ENCODE measurements around the gene ACE2.
"Not testable (repeated sequence)": the region's sequence is repeated elsewhere in the genome, so short reads cannot be mapped to it uniquely, and the experiment has no call there.

Gene ACE2

DNA sequence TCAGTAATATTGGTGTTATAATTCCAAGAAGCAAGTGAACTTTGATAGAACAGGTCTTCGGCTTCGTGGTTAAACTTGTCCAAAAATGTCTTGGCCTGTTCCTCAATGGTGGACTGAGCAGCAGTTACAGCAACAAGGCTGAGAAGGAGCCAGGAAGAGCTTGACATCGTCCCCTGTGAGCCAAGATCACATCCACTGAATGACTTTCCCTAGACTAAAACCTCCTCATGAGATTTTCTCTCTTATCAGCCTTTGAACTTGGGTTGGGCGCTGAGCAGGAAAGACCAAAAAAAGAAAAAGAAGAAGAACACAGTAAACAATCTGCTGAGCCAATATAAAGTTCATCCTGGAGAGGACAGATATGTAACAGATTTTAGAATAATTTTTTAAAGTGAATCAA, at the start of gene ACE2:
Gene ACE2 (minus strand): TSS at position 216 of the 400 bp plus-strand sequence. CDS start 49 bp downstream, at position 167.
- no peak for DNase-seq (ENCODE audit: insufficient read length, low spot score)
- FAIRE-seq: no peak

DNA sequence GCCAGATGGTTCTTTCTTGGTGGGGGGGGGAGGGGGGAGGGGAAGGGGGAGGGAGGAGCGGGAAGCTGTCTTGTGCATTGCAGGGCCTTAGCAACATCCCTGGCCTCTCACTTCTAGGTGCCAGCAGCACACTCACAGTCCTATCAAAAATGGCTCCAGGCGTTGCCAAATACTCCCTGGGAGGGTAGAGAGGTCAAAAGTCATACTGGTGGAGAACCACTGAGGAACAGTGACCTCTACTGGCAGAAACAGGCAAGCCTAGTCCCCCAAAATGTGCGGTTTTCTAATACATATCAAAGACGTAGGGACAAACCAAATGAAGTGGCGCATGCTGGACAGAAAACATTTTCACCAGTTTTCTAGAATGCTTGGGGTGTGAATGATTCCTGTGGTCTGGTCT, 46.8 kb upstream of the ACE2 start:
- peak; percentile 98 for FAIRE-seq
- not testable (repeated sequence) for DNase-seq (ENCODE audit: insufficient read length, low spot score)

DNA sequence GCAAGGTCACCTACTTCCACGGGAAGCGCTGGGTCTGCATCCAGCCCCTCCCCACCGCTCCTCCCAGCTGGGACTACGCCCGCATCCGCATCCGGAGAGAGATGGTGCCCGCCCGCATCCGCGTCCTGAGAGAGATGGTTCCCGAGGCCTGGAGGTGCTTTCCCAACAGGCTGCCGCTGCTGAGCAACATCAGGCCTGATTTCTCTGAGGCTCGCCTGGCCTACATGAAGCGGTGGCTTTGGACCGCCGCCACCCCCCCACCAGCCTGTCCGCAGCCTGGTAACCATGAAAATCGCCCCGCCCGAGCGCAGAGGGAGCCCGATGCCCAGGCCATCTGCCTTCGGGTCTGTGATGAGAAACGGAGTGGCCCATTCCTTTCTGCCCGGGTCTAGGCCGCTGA, 45.8 kb upstream of the ACE2 start:
- DNase-seq (ENCODE audit: insufficient read length, low spot score) (no peak), FAIRE-seq (no peak)

DNA sequence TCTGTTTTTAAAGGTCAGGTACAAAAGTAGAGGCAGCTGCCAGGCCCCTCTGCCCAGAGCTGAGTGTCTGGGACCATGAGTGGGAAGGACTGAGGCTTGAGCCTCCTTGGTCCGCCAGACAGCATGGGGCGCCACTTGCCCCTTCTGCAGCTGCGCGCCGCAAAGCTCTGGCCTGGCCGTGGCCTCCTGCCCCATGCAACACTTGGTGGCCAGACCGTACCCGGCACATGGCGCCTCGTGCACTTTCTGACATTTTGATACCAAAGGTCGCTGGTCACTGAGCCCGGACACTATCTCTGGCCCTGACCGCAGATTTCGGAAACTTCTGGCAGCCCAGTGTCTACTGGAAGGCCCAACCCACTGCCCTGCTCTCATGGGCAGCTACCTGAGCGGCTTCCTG, 45.3 kb upstream of the ACE2 start:
- DNase-seq (ENCODE audit: insufficient read length, low spot score) (no peak), FAIRE-seq (no peak)

DNA sequence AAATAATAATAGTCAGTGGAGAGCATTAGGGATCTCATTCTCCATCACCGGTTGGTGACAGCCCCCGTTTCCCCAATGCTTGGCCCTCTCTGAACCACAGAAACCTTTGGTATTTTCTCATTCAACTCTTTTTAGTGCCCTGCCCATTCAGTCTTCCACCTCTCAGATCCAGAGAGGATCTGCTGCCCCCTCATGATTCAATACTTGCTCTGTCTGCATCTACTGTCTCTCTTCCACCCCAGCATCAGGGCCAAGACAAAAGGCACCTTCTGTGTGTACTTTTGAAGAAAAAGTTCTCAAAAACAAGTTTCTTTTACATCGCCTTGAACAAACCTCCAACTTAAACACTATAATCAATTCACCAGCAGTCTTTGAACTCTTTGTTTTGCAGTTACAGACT, 44.5 kb upstream of the ACE2 start:
- FAIRE-seq: no peak
- no peak for DNase-seq (ENCODE audit: insufficient read length, low spot score)

DNA sequence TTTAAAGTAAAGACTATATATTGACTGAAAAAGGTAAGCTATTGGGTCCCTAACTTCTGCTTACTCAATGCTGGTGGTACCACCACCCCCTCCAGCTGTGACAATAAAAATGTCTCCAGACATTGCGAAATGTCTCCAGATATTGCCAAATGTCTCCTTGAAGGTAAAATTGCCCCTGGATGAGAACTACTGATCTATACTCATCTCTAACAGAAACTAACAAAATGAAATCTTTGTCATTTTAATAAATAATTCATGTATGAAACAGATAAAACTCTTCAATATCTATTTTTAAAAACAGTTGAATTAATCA, 43.8 kb upstream of the ACE2 start:
- no peak for FAIRE-seq
- no peak for DNase-seq (ENCODE audit: insufficient read length, low spot score)

DNA sequence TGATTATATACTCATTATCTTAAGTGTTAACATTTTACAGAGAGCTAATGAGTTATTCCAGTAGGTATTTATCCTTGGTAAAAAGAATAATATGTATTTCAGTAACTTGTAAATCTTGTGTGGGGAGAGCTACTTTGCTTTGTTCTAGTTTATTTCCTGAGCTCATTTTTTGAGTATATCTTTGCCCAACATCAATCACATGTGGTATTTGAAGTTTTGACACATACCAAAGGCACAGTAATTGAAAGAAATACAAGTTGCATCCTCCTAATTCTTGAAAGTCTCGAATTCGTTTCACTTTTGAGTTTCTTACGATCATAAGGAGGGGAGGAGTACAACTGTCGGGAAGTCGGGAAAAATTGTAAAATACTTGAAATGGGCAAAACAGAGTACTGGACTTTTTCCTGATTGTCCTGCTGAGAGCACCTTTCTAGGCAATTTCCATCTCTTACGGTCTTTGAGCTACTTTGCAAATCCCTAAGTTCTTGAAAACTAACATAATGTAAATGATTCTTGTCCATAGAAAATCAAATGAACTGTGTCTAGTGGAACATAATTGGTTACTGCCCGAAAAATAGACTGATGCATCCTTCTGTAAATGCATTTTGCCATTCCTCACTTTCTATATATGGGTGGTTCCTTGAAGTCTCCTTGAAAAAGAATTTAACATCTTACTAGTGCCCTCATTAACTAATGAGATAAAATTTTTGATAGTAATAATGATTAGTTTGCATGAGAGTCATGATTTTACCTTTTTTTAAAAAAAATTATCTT, 43.2 kb upstream of the ACE2 start:
- DNase-seq (ENCODE audit: insufficient read length, low spot score) (no peak), FAIRE-seq (no peak)

DNA sequence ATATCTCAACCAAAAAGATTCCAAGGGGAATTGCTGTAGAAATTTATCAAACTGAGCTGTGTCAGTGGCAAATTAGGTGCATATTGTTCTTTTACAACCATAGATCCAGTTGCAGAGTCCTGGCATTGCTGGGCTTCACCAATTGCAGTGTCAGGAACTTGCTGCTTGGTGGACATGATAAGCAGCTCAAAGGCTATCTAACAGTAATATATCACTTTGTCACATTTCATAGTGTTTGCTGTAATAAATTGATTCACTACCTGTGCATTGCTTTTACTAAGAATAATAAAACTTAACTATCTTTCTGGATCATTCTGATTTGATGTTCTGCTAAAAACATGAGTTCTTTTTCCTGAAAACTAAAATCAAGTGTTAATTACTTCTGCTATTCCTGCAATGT, 30.9 kb upstream of the ACE2 start:
- no peak for FAIRE-seq
- DNase-seq (ENCODE audit: insufficient read length, low spot score): no peak

DNA sequence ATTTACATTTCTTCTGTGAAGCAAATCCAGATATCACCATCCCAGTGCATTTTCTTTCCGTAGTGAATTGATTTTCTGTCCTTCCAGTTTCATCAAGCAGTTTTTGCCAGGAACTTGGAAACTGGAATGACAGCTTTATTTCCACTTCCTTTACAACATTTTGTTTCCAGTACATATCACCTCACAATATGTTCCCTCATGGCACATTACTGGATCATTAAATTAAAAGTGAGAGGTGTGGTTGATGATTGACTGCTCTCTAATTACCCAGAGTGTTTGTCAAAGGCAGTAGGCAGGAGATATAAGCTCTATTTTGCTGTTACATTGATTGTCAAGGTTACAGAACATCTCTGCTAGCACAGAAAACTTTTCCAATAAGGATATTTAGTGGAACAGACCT, 22.3 kb upstream of the ACE2 start:
- no peak for FAIRE-seq
- no peak for DNase-seq (ENCODE audit: insufficient read length, low spot score)

DNA sequence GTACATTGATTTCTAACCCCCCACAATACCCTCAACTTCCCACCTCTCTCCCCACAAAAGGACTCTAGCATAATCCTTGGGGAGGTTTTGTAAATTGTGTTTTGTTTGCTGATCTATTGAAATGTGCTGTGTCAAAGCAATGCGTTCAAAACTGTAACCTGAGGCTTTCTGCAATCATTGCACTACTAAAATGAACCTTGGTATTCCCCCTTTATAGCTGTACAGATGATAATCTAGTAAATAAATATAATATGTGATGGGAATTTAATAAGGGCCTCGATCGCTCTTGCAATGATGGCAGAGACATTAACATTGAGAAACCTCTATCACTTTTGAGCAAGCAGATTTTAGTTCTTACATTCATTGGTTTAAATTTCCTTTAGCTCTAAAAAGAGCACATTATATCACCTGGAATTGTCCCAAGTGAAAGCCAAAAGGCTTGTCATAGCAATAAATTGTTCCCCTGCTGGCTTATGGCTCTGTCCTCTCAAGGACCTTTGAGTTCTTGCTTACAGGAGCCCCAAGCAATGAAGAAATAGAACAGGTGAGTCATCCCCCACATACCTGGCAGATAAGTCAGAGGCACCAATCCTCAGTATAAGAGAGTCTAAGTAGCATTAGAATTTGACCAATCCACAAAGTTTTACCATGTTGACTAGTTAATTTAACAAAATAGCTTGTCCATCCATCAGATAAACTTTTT, 18.4 kb upstream of the ACE2 start:
- FAIRE-seq: no peak

DNA sequence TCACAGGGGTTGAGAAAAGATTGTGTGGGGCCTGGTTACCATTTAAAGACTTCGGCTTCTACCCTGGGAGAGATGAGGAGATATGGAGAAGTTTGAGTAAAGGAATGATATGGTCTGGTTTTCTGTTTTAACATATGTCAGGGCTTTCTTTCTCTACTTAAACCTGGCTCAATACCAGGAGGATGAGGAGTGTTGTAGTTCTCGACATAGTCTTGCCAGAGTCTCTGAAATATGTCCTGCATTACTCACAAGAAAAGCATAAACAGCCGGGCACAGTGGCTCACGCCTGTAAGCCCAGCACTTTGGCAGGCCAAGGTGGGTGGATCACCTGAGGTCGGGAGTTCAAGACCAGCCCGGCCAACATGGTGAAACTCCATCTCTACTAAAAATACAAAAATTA, 16.4 kb upstream of the ACE2 start:
- no peak for FAIRE-seq
- no peak for DNase-seq (ENCODE audit: insufficient read length, low spot score)

More for the DNA sequence above, 18.4 kb upstream of the ACE2 start:
- no peak for DNase-seq (ENCODE audit: insufficient read length, low spot score)

DNA sequence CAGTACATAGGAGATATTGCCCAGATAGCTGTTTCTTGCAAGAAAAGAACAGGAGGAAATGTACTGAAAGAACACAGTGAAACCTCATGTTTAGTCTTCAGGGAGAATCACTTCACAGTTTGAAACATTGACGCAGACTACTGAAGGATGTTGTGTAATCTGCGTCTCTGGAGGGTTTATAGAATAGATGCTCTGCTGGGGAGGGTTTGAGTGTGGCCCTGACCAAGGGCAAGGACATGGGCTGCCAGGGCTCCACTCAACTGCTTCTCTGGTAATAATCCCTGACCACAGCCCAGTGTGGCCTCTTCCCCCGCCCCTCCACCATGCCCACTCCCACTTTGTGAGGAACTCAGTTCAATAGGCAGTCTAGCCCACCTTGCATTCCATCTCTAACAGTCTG, 15.8 kb upstream of the ACE2 start:
- FAIRE-seq (no peak), DNase-seq (ENCODE audit: insufficient read length, low spot score) (no peak)

DNA sequence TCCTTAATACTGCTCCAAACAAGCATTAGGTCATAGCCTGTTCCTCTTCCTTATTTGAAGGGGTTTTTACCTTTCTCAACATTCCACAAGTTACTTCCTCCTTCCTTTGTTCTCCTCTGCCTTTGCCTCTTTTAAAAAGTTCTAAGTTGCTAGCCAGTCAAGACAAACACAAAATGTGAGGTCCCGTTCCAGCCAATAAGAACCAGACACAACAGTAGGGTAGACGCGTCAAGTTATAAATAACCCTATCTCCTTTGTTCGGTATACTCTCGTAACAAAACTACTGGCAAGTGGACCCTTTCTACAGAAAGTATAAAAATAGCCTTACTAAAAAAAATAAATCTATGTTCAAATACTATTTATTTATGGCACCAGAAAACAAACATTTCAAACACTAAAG, 6.3 kb upstream of the ACE2 start:
- DNase-seq (ENCODE audit: insufficient read length, low spot score): no peak
- no peak for FAIRE-seq

DNA sequence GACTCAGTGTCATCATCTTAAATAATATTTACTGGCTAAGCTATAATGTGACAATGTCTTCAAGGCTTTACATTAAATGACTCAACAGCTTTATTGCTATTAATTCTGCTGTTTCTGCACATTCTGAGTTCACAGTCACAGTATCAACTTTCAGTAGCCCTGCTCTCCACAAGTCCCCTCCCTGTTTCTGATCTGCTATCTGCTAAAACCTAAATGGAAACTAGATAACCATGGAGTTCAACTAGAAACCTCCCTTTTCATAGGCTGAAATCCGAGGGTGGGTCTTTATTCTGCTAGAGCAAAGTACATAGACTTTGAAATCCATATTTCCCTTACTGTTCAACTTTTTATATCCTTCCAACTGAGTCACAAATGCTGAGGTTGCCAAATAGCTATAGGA, 5.4 kb upstream of the ACE2 start:
- FAIRE-seq (no peak), DNase-seq (ENCODE audit: insufficient read length, low spot score) (no peak)

DNA sequence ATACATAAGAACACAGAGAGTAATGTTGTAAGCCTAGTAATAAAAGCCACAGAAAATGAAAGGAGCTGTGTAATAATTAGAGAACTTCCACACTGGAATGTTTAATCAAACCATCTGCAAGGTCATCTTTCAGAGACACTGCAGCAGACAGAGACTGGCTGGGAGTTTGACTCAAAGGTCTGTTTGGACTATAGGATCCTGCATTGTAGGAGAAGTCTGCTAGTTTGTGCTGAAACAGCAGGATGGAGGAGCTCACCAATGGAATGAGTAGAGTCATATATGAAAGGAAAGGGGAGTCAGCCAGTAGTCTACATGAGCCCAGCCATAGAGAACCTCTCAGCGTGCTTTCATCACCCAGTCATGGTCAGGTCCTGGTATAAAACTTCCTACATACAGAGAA, 4.5 kb upstream of the ACE2 start:
- no peak for DNase-seq (ENCODE audit: insufficient read length, low spot score)
- FAIRE-seq: no peak

DNA sequence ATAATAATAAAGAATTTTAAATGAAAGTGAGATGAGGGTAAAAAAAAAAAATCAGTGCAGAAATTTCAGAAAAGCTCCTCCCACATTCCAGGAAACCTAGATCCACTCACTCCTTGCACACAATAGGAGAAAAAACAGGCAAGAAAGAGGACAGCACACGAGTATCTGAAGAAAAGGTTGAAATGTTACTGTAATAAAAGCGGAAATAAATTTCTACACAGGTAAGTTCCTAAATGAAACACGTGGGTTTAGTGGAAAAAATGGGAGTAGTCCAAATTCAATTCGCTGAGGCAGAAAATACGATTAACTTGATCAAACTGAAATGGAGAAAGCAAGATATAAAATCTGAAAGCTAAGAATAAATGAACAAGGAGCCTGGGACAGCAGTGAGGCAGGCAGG, 2.0 kb upstream of the ACE2 start:
- FAIRE-seq (no peak), DNase-seq (ENCODE audit: insufficient read length, low spot score) (no peak)

DNA sequence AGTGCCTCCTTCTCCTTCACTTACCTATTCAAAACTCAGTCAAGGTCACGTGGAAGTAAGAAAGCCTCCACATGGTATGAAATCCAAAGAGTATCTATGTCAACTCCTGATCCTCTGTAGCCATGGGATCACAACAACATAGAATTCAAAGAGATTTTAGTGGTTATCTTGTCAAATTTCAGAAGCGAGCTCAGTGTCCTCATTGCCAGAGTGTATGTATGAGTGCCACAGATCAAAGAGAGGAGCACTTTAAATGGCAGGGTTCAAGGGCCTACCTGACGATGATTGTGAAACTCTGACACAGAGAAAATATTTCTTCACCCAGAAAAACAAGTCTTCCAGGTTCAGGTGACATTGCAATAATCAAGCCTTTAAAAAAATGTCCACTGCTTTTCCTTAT, 1.2 kb upstream of the ACE2 start:
- no peak for FAIRE-seq
- DNase-seq (ENCODE audit: insufficient read length, low spot score): no peak

DNA sequence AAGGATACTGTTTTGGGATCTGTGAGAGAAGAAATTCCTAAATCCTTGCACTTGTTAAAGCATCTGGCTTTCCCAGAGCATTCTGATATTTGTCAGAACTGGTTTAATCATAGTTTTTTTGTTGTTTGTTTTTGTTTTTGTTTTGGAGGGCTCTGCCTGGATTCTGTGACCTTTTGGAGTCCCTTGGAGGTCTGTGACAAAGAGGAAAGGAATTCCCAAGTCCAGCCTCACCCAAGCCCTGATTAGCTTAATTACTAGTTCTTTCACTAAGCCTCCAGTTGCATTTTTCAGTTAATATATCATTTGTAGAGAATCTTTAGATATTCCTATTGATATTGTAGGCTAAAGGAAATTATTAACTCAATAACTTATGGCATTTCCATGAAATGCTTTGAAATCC, 711 bp downstream of the ACE2 start:
- FAIRE-seq (no peak), DNase-seq (ENCODE audit: insufficient read length, low spot score) (no peak)

DNA sequence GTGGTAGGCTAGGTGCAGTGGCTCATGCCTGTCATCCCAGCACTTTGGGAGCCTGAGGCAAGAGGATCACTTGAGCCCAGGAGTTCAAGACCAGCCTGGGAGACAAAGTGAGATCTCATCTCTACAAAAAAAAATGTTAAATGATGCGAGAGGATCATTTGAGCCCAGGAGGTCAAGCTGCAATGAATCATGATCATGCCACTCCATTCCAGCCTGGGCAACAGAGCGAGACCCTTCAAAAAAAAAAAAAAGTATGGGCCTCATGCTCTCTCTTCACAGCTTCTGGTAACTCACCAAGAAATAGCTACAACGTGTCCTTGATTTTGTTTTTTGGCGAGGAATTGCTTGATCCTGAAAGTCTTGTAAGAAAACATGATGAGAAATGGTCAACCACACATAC, 1.3 kb downstream of the ACE2 start:
- FAIRE-seq (no peak), DNase-seq (ENCODE audit: insufficient read length, low spot score) (no peak)

DNA sequence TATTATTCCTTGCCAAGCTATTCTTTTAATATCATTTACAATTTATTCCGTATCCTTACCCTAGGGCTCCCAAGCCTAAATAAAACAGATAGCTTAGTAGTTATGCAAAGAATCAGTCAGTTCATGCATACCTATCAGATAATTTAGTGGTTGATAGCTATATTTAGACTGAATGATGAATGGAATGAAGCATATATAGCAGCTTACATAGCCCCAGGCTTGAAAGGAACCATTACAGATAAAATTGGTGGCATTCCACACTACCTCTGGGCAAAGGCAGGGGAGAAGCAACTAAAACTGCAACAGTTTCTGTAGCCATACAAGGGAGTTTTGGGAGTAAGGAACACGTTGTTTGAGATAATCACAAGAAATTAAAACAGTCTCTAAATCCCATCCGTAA, 2.7 kb downstream of the ACE2 start:
- DNase-seq (ENCODE audit: insufficient read length, low spot score) (no peak), FAIRE-seq (no peak)

DNA sequence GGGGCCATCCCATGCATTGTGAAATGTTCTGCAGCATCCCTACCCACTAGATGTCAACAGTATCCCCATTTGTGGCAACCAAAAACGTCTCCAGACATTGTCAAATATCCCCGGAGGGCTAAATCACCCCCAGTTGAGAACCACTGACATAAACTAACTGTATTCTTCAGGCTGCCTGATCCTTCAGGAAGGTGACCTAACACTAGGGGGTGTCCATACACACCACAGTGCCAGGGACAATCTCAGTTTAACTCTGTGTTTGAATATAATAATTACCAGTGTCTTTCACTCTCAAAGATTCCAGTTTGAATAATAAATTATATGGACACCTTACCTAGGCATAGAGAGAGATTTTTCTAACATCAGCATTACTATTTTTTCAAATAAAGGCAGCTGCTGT, 6.4 kb downstream of the ACE2 start:
- no peak for DNase-seq (ENCODE audit: insufficient read length, low spot score)
- no peak for FAIRE-seq

Data from GM19239 (cell line).